ENCODE data around the gene KRT10.
"Not testable (repeated sequence)": the region's sequence is repeated elsewhere in the genome, so short reads cannot be mapped to it uniquely, and the experiment has no call there.

KRT10 gene

GRCh38 chr17:40836020-40836419 lies 13.6 kb upstream of the KRT10 start:
- DNase-seq (ENCODE audit: extremely low spot score, insufficient read length, low read depth) (no peak), FAIRE-seq (no peak)

GRCh38 chr17:40833882-40834281 lies 11.5 kb upstream of the KRT10 start:
- DNase-seq (ENCODE audit: extremely low spot score, insufficient read length, low read depth) (no peak), FAIRE-seq (no peak)

DNA sequence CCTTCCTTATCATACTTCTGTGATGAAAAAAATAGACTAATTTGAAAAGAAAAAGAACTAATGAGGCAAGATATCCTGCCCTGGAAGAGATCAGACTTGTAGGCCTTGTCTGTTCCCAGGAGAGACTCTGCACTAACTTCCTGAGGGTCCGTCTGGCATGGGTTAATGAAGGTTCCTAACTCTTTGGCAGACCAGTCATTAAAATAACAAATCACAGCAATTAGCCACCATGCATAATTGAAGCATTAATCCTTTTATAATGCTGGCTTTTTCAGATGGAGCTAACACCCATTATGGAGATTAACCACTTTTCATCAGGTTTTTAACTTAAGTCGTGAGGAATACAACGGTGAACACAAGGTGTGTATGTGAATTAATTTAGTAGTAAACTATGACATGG lies 10.4 kb upstream of the KRT10 start:
- FAIRE-seq (no peak), DNase-seq (ENCODE audit: extremely low spot score, insufficient read length, low read depth) (no peak)

DNA sequence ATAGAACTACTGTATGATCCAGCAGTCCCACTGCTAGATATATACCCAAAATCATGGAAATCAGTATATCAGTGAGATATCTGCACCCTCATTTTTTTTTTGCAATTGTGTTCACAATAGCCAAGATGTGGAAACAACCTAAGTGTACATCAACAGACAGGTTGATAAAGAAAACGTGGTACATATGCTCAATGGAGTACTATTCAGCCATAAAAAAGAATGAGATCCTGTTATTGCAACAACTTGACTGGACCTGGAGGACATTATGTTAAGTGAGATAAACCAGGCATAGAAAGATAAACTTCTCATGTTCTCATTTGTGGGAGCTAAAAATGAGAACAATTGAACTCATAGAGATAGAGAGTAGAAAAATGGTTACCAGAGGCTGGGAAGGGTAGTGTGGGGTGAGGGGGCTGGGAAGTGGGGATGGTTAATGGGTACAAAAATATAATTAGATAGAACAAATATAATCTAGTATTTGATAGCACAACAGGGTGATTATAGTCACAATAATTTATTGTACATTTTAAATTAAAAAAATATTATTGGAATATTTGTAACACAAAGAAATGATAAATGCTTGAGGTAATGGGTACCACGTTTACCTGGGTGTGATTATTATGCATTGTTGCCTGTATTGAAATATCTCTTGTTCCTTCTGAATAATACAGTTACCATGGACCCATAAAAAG lies 7.8 kb upstream of the KRT10 start:
- FAIRE-seq (no peak), DNase-seq (ENCODE audit: extremely low spot score, insufficient read length, low read depth) (no peak)

DNA sequence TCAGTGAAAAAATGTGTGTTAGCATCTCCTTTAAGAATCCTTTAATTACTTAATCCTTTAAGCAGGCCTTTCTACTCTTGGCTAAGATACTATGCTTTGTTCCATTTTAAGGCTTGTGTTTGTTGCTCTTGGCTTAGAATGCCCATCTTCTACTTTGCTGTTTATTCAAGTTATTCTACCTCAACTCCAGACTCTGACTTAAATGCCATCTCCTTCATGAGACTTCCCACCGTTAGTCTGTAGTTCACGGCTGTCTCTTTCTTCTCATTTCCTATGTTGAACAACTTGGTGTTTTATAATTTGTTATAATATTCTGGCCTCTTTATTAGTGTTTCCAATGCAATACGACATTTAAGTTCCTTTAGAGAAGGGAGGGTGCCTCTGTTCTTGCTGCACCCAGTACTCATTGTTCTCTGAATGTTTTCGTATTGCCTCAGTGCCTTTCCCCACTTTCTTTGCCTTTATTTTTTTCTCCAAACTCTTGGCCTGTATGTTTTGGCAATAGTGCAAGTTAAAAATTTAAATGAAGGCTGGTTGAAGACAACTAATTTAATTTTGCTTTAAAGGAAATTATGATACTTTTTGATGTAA lies 6.1 kb upstream of the KRT10 start:
- DNase-seq (ENCODE audit: extremely low spot score, insufficient read length, low read depth) (no peak), FAIRE-seq (no peak)

- FAIRE-seq (no peak), DNase-seq (ENCODE audit: extremely low spot score, insufficient read length, low read depth) (no peak)
Measured at GRCh38 chr17:40827746-40828453, 5.5 kb upstream of the KRT10 start.

GRCh38 chr17:40825599-40825998 lies 3.2 kb upstream of the KRT10 start:
- FAIRE-seq (no peak), DNase-seq (ENCODE audit: extremely low spot score, insufficient read length, low read depth) (no peak)

DNA sequence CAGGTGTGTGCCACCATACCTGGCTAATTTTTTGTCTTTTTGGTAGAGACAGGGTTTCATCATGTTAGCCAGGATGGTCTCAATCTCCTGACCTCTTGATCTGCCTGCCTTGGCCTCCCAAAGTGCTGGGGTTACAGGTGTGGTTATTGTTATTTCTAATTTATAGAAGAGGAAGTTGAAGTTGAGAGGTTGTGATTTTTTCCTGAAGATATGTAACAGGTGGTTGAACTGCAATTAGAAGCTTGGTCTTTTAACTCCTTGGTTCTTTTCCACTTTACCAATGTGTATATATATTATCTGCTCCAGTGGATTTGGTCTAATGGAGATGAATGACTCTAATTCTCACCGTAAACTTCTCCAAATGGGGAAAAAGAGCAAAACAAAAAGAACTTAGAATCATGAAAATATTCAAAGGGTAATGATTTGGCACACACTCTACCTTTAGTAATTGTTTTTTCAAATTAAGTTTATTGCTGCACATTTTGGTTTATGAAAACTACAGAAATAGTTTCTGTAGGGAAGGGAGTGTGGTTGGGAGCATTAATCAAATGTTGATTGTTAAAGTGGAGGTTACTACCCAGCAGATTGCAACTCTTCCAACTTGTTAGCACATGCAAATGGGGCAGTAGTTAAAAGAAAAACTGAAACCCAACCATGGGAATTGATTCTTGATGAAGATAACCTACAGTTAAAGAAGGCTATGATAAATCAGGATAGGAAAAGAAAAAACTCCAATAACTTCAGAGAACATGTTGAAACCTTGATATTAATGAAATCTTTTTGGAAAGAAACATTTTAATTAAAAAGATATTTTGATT lies 1.8 kb upstream of the KRT10 start:
- DNase-seq (ENCODE audit: extremely low spot score, insufficient read length, low read depth): no peak
- FAIRE-seq: no peak

GRCh38 chr17:40821536-40821935 lies 878 bp downstream of the KRT10 start:
- DNase-seq (ENCODE audit: extremely low spot score, insufficient read length, low read depth): no peak
- no peak for FAIRE-seq

DNA sequence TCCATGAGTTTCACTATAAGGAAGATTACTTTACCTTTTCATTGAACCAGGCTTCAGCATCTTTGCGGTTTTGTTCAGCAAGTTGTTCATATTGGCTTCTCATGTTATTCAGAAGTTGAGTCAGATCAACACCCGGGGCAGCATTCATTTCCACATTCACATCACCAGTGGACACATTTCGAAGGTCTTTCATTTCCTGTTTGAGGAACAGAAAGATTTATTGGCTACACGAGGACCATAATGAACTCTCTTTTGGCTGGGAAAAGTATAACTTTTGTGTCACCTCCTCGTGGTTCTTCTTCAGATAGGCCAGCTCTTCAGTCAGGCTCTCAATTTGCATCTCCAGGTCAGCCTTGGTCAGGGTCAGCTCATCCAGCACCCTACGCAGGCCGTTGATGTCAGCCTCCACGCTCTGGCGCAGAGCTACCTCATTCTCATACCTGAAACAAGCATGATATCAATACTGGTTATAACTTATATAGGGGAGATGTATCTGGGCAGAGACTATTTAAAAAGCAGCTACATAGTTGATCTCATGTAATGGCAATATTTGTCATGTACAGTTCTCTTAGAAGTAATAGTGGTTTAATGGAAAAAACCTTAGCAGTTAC lies 2.1 kb downstream of the KRT10 start:
- no peak for DNase-seq (ENCODE audit: extremely low spot score, insufficient read length, low read depth)
- no peak for FAIRE-seq

GRCh38 chr17:40819528-40820125 lies 2.8 kb downstream of the KRT10 start:
- no peak for DNase-seq (ENCODE audit: extremely low spot score, insufficient read length, low read depth)
- no peak for FAIRE-seq

DNA sequence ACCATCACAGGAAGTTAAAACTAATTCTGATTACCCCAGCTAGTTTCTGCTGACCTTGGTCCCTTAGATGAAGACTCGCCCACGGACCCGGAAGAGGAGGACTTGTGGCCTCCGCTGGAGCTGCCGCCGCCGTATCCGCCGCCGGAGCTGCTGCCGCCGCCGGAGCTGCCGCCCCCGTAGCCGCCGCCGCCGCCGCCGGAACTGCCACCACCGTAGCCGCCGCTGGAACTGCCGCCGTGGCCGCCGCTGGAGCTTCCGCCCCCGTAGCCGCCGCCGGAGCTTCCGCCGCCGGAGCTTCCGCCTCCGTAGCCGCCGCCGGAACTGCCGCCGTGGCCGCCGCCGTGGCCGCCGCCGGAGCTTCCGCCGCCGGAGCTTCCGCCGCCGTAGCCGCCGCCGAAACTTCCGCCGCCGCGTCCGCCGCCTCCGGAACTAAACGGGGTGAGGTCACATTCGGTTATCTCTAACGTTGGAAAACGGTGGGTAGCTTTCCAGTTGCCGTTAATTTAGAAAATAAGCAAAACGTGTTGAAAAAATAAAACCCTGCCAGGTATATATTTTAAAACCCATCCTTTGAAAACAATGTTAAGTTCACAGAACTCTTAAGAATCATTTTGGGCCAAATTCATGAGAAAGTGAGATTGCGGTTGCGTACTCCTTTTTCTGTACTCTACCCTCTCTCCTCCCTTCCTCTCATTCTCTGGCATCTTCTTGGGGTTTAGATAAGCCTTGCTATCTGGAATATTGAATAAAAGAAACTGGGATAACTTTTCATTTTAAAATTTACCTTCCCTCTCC lies 3.5 kb downstream of the KRT10 start:
- peak; percentile 54 for DNase-seq (ENCODE audit: extremely low spot score, insufficient read length, low read depth)
- FAIRE-seq: peak; percentile 66

GRCh38 chr17:40818343-40818732 lies 4.1 kb downstream of the KRT10 start:
- FAIRE-seq (no peak), DNase-seq (ENCODE audit: extremely low spot score, insufficient read length, low read depth) (no peak)

DNA sequence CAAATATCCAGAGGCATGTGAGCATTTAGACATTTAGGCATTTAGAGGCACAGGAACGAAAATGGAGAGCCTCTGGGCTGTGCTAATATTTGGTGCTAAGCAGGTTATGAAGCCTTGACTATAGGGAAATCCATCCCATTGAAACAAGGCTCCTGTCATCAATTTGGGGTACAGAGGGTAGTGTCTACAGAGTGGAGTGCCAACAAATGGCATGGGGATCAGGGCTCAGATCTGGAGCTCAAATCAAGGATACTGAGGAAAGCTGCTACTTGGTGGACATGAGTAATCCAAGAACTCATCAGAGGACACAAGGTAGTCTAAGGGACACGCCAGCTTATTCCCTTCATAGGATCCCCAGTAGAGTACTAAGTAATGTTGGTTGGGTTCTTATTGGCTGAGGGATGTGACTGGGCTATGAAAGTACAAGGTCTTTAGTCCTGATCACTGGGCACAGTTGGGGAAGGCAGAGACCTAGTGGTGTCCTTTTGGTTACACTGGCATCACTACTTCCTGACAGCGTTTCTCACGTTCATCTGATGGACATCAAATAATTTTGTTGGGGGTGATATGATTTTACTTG lies 5.2 kb downstream of the KRT10 start:
- DNase-seq (ENCODE audit: extremely low spot score, insufficient read length, low read depth): no peak
- FAIRE-seq: no peak

- DNase-seq (ENCODE audit: extremely low spot score, insufficient read length, low read depth) (no peak), FAIRE-seq (no peak)
Measured at GRCh38 chr17:40816569-40816968, 5.8 kb downstream of the KRT10 start.

- DNase-seq (ENCODE audit: extremely low spot score, insufficient read length, low read depth) (no peak), FAIRE-seq (no peak)
Measured at GRCh38 chr17:40815381-40815780, 7.0 kb downstream of the KRT10 start.

- not testable (repeated sequence) for FAIRE-seq; DNase-seq (ENCODE audit: extremely low spot score, insufficient read length, low read depth)
Measured at GRCh38 chr17:40814657-40815056, 7.8 kb downstream of the KRT10 start.

DNA sequence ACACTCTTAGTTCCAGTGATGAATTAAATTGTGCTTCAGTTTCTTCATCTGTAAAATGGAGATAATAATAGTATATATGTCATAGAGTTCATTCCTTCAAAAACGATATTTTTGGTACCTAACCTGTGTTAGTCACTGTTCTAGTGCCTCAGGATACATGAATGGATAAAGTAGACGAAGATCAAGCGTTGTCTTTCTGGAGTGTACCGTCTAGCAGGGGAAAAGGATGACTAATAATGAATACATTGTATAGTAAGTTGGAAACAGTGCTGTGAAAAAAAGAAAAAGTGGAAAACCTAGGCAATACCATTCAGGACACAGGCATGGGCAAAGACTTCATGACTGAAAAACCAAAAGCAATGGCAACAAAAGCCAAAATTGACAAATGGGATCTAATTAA lies 8.6 kb downstream of the KRT10 start:
- FAIRE-seq: no peak
- no peak for DNase-seq (ENCODE audit: extremely low spot score, insufficient read length, low read depth)

DNA sequence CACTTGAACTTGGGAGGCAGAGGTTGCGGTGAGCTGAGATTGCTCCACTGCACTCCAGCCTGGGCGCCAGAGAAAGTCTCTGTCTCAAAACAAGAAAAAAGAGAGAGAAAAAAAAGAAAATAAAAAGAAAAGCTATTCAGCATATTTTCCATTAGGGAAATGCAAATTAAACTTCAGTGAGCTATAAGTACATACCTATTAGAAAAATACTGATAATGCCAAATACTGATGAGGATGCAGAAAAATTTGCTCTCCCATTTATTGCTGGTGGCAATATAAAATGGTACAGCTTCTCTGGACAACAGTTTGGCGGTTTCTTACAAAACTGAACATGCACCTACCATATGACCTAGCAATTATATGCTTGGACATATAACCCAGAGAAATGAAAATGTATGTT lies 9.8 kb downstream of the KRT10 start:
- FAIRE-seq: no peak

More for the DNA sequence above, 9.8 kb downstream of the KRT10 start:
- no peak for DNase-seq (ENCODE audit: extremely low spot score, insufficient read length, low read depth)
